WTC11 (cell line): ENCODE data around the gene TMA7. TPM values are rescaled to one million over a fixed set of nuclear protein-coding genes. Genes with fewer than 3 reads are reported as not detected.

Experiments
- ATAC-seq: fragments of 200-7000 bp; cut with Tn5 transposase; 2 replicates; pipeline ENCODE4 v1.10.0; 2021; ENCODE audit warnings: mild to moderate bottlenecking, moderate library complexity
- CTCF ChIA-PET: fragments of 300-600 bp; sonication (Branson Sonifier 250); formaldehyde crosslinking; loops from one replicate; lab custom pipeline; 2021; ENCODE audit warnings: antibody characterized with exemption; lab: Charles Lee
- POLR2A ChIA-PET: fragments of 350-600 bp; sonication (Branson Sonifier 250); formaldehyde crosslinking; loops from one replicate; lab custom pipeline; 2021; ENCODE audit warnings: antibody characterized with exemption; lab: Charles Lee
- DNase-seq: peaks from one replicate; pipeline ENCODE4 v3.0.0; 2021; ENCODE audit warnings: low spot score
- H3K27ac Mint-ChIP-seq: 2 replicates; pipeline ENCODE4 v1.8.0; 2021; ENCODE audit warnings: mixed read lengths
- H3K27me3 Mint-ChIP-seq: 2 replicates; pipeline ENCODE4 v1.8.0; 2021; ENCODE audit warnings: low read depth, mild to moderate bottlenecking, moderate library complexity, mixed read lengths
- H3K36me3 Mint-ChIP-seq: 2 replicates; pipeline ENCODE4 v1.8.0; 2021; ENCODE audit warnings: mixed read lengths
- H3K4me1 Mint-ChIP-seq: 2 replicates; pipeline ENCODE4 v1.8.0; 2022; ENCODE audit warnings: mixed read lengths
- H3K4me3 Mint-ChIP-seq: 2 replicates; pipeline ENCODE4 v1.8.0; 2021; ENCODE audit warnings: mild to moderate bottlenecking, moderate library complexity, mixed read lengths
- H3K9me3 Mint-ChIP-seq: 2 replicates; pipeline ENCODE4 v1.8.0; 2021; ENCODE audit warnings: mixed read lengths
- ATF1 ChIP-seq: sonication (generic); formaldehyde crosslinking; IDR thresholded peaks from 2 replicates; pipeline ENCODE4 v1.8.1; 2023; ENCODE audit warnings: mild to moderate bottlenecking, moderate library complexity, missing genetic modification reagents
- CREB1 ChIP-seq: sonication (generic); formaldehyde crosslinking; IDR thresholded peaks from 2 replicates; pipeline ENCODE4 v1.8.0; 2023; ENCODE audit warnings: mild to moderate bottlenecking, missing genetic modification reagents
- CREM ChIP-seq: sonication (generic); formaldehyde crosslinking; IDR thresholded peaks from 2 replicates; pipeline ENCODE4 v1.8.1; 2022; ENCODE audit warnings: mild to moderate bottlenecking, missing genetic modification reagents, moderate library complexity
- ETV6 ChIP-seq: sonication (generic); formaldehyde crosslinking; IDR thresholded peaks from 2 replicates; pipeline ENCODE4 v1.8.1; 2022; ENCODE audit warnings: mild to moderate bottlenecking, missing genetic modification reagents
- FOXJ3 ChIP-seq: sonication (generic); formaldehyde crosslinking; IDR thresholded peaks from 2 replicates; pipeline ENCODE4 v1.9.0; 2021; ENCODE audit warnings: missing genetic modification reagents, mild to moderate bottlenecking, borderline replicate concordance
- HMGA2 ChIP-seq: fragments of 250-450 bp; sonication (Bioruptor Pico); IDR thresholded peaks from 2 replicates; pipeline ENCODE4 v1.4.0; 2021; ENCODE audit warnings: mild to moderate bottlenecking, moderate library complexity
- IRF2 ChIP-seq: sonication (generic); formaldehyde crosslinking; IDR thresholded peaks from 2 replicates; pipeline ENCODE4 v1.8.0; 2022; ENCODE audit warnings: low read depth, missing genetic modification reagents, borderline replicate concordance
- JUN ChIP-seq: sonication (generic); formaldehyde crosslinking; IDR thresholded peaks from 2 replicates; pipeline ENCODE4 v1.8.0; 2023; ENCODE audit warnings: mild to moderate bottlenecking, missing genetic modification reagents
- KAT7 ChIP-seq: sonication (generic); formaldehyde crosslinking; IDR thresholded peaks from 2 replicates; pipeline ENCODE4 v1.8.1; 2023; ENCODE audit warnings: missing genetic modification reagents, mild to moderate bottlenecking, borderline replicate concordance
- MLX ChIP-seq: sonication (generic); formaldehyde crosslinking; IDR thresholded peaks from 2 replicates; pipeline ENCODE4 v1.8.1; 2023; ENCODE audit warnings: mild to moderate bottlenecking, missing genetic modification reagents, moderate library complexity
- NFE2L1 ChIP-seq: sonication (generic); formaldehyde crosslinking; IDR thresholded peaks from 2 replicates; pipeline ENCODE4 v1.8.1; 2023; ENCODE audit warnings: missing genetic modification reagents
- SOX15 ChIP-seq: fragments of 250-450 bp; sonication (Bioruptor Pico); IDR thresholded peaks from 2 replicates; pipeline ENCODE4 v1.9.0; 2021; ENCODE audit warnings: mild to moderate bottlenecking
- ZNF263 ChIP-seq: sonication (generic); formaldehyde crosslinking; IDR thresholded peaks from 2 replicates; pipeline ENCODE4 v1.8.1; 2022; ENCODE audit warnings: low read depth, mild to moderate bottlenecking, moderate library complexity, missing genetic modification reagents
- ZNF281 ChIP-seq: sonication (generic); formaldehyde crosslinking; IDR thresholded peaks from 2 replicates; pipeline ENCODE4 v1.8.0; 2023; ENCODE audit warnings: mild to moderate bottlenecking, missing genetic modification reagents
- ZNF317 ChIP-seq: sonication (generic); formaldehyde crosslinking; IDR thresholded peaks from 2 replicates; pipeline ENCODE4 v1.8.1; 2023; ENCODE audit warnings: low read depth, mild to moderate bottlenecking, moderate library complexity, missing genetic modification reagents, borderline replicate concordance
- ZNF423 ChIP-seq: fragments of 250-450 bp; sonication (Bioruptor Pico); IDR thresholded peaks from 2 replicates; pipeline ENCODE4 v2.1.2; 2022; ENCODE audit warnings: mild to moderate bottlenecking, moderate library complexity
- total RNA-seq: library from RNA; stranded (reverse); gene quantifications from 3 replicates; pipeline ENCODE4 v1.2.3, GENCODE V29; 2021
- TF ChIP-seq, protein P1 (sequence below): fragments of 250-450 bp; sonication (Bioruptor Pico); IDR thresholded peaks from 2 replicates; pipeline ENCODE4 v1.9.0; 2021; ENCODE audit warnings: mild to moderate bottlenecking
- TF ChIP-seq, protein P2 (sequence below): sonication (generic); formaldehyde crosslinking; conservative IDR thresholded peaks from 2 replicates; pipeline ENCODE4 v1.8.1; 2023; ENCODE audit warnings: mild to moderate bottlenecking, low read depth, missing genetic modification reagents, moderate library complexity
- TF ChIP-seq, protein P3 (sequence below): sonication (generic); formaldehyde crosslinking; IDR thresholded peaks from 2 replicates; pipeline ENCODE4 v1.8.1; 2022; ENCODE audit warnings: low read depth, missing genetic modification reagents, borderline replicate concordance
- TF ChIP-seq, protein P4 (sequence below): sonication (generic); formaldehyde crosslinking; IDR thresholded peaks from 2 replicates; pipeline ENCODE4 v1.8.1; 2023; ENCODE audit warnings: mild to moderate bottlenecking, missing genetic modification reagents
- TF ChIP-seq, protein P5 (sequence below): fragments of 250-450 bp; sonication (Bioruptor Pico); IDR thresholded peaks from 2 replicates; pipeline ENCODE4 v1.9.0; 2021; ENCODE audit warnings: moderate library complexity, mild to moderate bottlenecking, inconsistent platforms, borderline replicate concordance
- TF ChIP-seq, protein P6 (sequence below): sonication (generic); formaldehyde crosslinking; IDR thresholded peaks from 2 replicates; pipeline ENCODE4 v1.8.1; 2023; ENCODE audit warnings: mild to moderate bottlenecking, moderate library complexity, missing genetic modification reagents

Gene TMA7
- total RNA-seq, 1 experiment from 2014 or later = 318 TPM

- Mint-ChIP-seq H3K4me1 (no peaks in the 10 kb centered on the region), H3K27ac (no peak overlapping the region), H3K4me3 (no peak overlapping the region), H3K27me3 (no peaks in the 10 kb centered on the region; the same call in 1 of the 2 replicates), H3K36me3 (peaks cover 62% of the 10 kb centered on the region), H3K9me3 (0 out of 2 replicates have a peak, but pooled peaks cover 3% of the 10 kb centered on the region)
- ChIA-PET POLR2A (no interaction called here), CTCF (interaction anchor here (0.9 to 7.8 kb wide), 2 partner anchors 28 to 32 kb away, joined by 4 to 378 read pairs; no protein-coding TSS in a partner anchor)
- DNase-seq = no peak
- TF ChIP-seq, protein P1, sequence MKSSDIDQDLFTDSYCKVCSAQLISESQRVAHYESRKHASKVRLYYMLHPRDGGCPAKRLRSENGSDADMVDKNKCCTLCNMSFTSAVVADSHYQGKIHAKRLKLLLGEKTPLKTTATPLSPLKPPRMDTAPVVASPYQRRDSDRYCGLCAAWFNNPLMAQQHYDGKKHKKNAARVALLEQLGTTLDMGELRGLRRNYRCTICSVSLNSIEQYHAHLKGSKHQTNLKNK (CRISPR knock-in tag) = no peak
- no peak for TF ChIP-seq IRF2
- TF ChIP-seq NFE2L1 (CRISPR knock-in tag) = no peak
- TF ChIP-seq ATF1 (CRISPR knock-in tag) = no peak
- TF ChIP-seq, protein P2, sequence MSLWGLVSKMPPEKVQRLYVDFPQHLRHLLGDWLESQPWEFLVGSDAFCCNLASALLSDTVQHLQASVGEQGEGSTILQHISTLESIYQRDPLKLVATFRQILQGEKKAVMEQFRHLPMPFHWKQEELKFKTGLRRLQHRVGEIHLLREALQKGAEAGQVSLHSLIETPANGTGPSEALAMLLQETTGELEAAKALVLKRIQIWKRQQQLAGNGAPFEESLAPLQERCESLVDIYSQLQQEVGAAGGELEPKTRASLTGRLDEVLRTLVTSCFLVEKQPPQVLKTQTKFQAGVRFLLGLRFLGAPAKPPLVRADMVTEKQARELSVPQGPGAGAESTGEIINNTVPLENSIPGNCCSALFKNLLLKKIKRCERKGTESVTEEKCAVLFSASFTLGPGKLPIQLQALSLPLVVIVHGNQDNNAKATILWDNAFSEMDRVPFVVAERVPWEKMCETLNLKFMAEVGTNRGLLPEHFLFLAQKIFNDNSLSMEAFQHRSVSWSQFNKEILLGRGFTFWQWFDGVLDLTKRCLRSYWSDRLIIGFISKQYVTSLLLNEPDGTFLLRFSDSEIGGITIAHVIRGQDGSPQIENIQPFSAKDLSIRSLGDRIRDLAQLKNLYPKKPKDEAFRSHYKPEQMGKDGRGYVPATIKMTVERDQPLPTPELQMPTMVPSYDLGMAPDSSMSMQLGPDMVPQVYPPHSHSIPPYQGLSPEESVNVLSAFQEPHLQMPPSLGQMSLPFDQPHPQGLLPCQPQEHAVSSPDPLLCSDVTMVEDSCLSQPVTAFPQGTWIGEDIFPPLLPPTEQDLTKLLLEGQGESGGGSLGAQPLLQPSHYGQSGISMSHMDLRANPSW (CRISPR knock-in tag) = no peak
- TF ChIP-seq MLX (CRISPR knock-in tag) = no peak
- no peak for TF ChIP-seq ZNF281
- no peak for TF ChIP-seq FOXJ3 (CRISPR knock-in tag)
- TF ChIP-seq CREM (CRISPR knock-in tag) = no peak
- TF ChIP-seq, protein P3, sequence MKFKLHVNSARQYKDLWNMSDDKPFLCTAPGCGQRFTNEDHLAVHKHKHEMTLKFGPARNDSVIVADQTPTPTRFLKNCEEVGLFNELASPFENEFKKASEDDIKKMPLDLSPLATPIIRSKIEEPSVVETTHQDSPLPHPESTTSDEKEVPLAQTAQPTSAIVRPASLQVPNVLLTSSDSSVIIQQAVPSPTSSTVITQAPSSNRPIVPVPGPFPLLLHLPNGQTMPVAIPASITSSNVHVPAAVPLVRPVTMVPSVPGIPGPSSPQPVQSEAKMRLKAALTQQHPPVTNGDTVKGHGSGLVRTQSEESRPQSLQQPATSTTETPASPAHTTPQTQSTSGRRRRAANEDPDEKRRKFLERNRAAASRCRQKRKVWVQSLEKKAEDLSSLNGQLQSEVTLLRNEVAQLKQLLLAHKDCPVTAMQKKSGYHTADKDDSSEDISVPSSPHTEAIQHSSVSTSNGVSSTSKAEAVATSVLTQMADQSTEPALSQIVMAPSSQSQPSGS = no peak
- no peak for TF ChIP-seq HMGA2
- no peak for TF ChIP-seq ZNF423 (CRISPR knock-in tag)
- no peak for ATAC-seq
Observed at GRCh38 chr3:48404440-48405342, 35.4 kb upstream of the TMA7 start.

- DNase-seq = no peak
- POLR2A ChIA-PET = no interaction called here
- Mint-ChIP-seq H3K36me3 (peaks cover 67% of the 10 kb centered on the region), H3K27ac (no peak overlapping the region), H3K4me3 (no peak overlapping the region), H3K9me3 (0 out of 2 replicates have a peak, but pooled peaks cover 3% of the 10 kb centered on the region), H3K27me3 (no peaks in the 10 kb centered on the region; the same call in 1 of the 2 replicates), H3K4me1 (no peaks in the 10 kb centered on the region)
- no peak for ATAC-seq
- CTCF ChIA-PET = interaction anchor here (0.9 to 7.8 kb wide), 2 partner anchors 27 to 31 kb away, joined by 4 to 378 read pairs; no protein-coding TSS in a partner anchor
- TF ChIP-seq, protein P4, sequence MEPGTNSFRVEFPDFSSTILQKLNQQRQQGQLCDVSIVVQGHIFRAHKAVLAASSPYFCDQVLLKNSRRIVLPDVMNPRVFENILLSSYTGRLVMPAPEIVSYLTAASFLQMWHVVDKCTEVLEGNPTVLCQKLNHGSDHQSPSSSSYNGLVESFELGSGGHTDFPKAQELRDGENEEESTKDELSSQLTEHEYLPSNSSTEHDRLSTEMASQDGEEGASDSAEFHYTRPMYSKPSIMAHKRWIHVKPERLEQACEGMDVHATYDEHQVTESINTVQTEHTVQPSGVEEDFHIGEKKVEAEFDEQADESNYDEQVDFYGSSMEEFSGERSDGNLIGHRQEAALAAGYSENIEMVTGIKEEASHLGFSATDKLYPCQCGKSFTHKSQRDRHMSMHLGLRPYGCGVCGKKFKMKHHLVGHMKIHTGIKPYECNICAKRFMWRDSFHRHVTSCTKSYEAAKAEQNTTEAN (CRISPR knock-in tag) = no peak
- TF ChIP-seq, protein P5, sequence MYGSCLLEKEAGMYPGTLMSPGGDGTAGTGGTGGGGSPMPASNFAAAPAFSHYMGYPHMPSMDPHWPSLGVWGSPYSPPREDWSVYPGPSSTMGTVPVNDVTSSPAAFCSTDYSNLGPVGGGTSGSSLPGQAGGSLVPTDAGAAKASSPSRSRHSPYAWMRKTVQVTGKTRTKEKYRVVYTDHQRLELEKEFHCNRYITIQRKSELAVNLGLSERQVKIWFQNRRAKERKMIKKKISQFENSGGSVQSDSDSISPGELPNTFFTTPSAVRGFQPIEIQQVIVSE (CRISPR knock-in tag) = no peak
- TF ChIP-seq KAT7 (CRISPR knock-in tag) (no peak), CREB1 (CRISPR knock-in tag) (no peak), ETV6 (CRISPR knock-in tag) (no peak), ZNF263 (CRISPR knock-in tag) (no peak), JUN (CRISPR knock-in tag) (no peak), SOX15 (CRISPR knock-in tag) (no peak), ZNF317 (CRISPR knock-in tag) (no peak)
- TF ChIP-seq, protein P6, sequence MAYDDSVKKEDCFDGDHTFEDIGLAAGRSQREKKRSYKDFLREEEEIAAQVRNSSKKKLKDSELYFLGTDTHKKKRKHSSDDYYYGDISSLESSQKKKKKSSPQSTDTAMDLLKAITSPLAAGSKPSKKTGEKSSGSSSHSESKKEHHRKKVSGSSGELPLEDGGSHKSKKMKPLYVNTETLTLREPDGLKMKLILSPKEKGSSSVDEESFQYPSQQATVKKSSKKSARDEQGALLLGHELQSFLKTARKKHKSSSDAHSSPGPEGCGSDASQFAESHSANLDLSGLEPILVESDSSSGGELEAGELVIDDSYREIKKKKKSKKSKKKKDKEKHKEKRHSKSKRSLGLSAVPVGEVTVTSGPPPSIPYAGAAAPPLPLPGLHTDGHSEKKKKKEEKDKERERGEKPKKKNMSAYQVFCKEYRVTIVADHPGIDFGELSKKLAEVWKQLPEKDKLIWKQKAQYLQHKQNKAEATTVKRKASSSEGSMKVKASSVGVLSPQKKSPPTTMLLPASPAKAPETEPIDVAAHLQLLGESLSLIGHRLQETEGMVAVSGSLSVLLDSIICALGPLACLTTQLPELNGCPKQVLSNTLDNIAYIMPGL (CRISPR knock-in tag) = no peak
Observed at GRCh38 chr3:48405343-48405881, 34.6 kb upstream of the TMA7 start.
